ENCODE results near the gene LZTFL1. TPM values are rescaled to one million over a fixed set of nuclear protein-coding genes. Genes with fewer than 3 reads are reported as not detected.

LZTFL1 gene
- total RNA-seq, 2 experiments from 2014 or later = 4.7 TPM

GRCh38 chr3:45817831-45818522 is 23.9 kb downstream of the LZTFL1 start:
- TF ChIP-seq CTCF (IDR thresholded peaks at IDR 0.05) = no peak
- ChIA-PET POLR2A (no interaction called here), CTCF (interaction anchor here (0.9 to 2.0 kb wide), 3 partner anchors 8 to 23 kb away, joined by 3 to 6 read pairs (median 3); no protein-coding TSS in a partner anchor)
- ATAC-seq (no peak), DNase-seq (peak; percentile 14)
- H3K27me3 Mint-ChIP-seq = peaks cover 2% of the 10 kb centered on the region
- peaks cover 6% of the 10 kb centered on the region for H3K4me1 Mint-ChIP-seq (ENCODE audit: low read depth)
- intact Hi-C loops (cut with micrococcal nuclease) = no loop called here
- no peak overlapping the region for H3K4me3 Mint-ChIP-seq
- peaks cover 2% of the 10 kb centered on the region for H3K9me3 Mint-ChIP-seq
- H3K36me3 Mint-ChIP-seq (ENCODE audit: low read depth) = peaks cover 2% of the 10 kb centered on the region
- H3K27ac Mint-ChIP-seq = no peak overlapping the region

GRCh38 chr3:45816544-45816943 is 25.4 kb downstream of the LZTFL1 start:
- ChIA-PET CTCF (interaction anchor here (0.9 to 2.0 kb wide), 2 partner anchors 10 to 263 kb away, joined by 3 to 6 read pairs; no protein-coding TSS in a partner anchor), POLR2A (no interaction called here)
- Mint-ChIP-seq H3K27me3 (peaks cover 2% of the 10 kb centered on the region), H3K4me3 (no peak overlapping the region), H3K4me1 (ENCODE audit: low read depth) (peaks cover 6% of the 10 kb centered on the region), H3K36me3 (ENCODE audit: low read depth) (no peaks in the 10 kb centered on the region), H3K9me3 (peaks cover 2% of the 10 kb centered on the region), H3K27ac (no peak overlapping the region)
- ATAC-seq (no peak), DNase-seq (no peak)
- TF ChIP-seq CTCF (IDR thresholded peaks at IDR 0.05) = no peak
- intact Hi-C loops (cut with micrococcal nuclease) = no loop called here

- no peak for TF ChIP-seq CTCF (IDR thresholded peaks at IDR 0.05)
- intact Hi-C loops (cut with micrococcal nuclease) = no loop called here
- ChIA-PET CTCF (interaction anchor here (1.0 kb wide), 1 partner anchor 124 kb away, joined by 3 read pairs; no protein-coding TSS in a partner anchor), POLR2A (no interaction called here)
- Mint-ChIP-seq H3K4me3 (no peak overlapping the region), H3K27me3 (peaks cover 2% of the 10 kb centered on the region), H3K9me3 (peaks cover 2% of the 10 kb centered on the region), H3K4me1 (ENCODE audit: low read depth) (peaks cover 6% of the 10 kb centered on the region), H3K27ac (no peak overlapping the region), H3K36me3 (ENCODE audit: low read depth) (no peaks in the 10 kb centered on the region)
- ATAC-seq (no peak), DNase-seq (no peak)
These were observed 27.6 kb downstream of the LZTFL1 start for GRCh38 chr3:45814322-45814721.

DNA sequence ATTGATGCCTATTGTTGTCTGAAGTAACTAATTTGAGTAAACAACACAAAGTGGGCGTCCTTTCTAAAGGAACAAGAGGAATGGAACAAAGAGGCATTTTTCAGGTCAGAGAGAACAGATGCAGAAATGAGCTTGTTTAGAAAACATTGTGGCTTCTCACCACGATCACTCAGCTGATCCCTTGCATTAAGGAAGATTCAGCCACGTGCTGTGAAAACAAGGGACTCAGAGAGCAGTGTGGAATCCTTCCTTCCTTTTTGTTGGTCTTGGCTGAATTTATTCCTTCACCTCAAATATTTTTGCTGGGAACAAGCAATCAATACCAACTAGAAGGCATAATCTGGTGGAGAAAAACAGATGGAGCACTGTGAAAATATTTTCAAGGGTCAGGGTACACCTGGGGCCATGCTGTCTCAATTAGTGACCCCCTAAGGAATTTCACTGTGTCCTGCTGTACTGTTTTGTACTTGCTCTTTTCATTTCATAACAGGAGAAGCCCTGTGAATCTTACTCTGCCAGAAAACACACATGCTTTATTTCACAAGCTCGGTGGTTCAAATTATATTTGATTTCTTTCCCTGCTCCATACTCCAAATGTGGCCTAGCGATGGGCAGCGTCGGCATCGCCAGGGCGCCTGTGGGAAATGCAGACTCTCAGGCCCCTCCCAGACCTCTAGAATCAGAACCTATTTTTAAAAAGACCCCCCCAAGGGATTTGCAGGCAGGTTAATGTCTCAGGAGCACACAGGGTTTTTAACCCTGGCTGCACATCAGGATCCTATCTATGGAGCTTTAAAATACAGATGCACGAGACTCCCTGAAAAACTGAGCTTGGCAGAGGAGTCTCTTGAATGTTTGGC is 34.0 kb downstream of the LZTFL1 start:
- POLR2A ChIA-PET = no interaction called here
- peaks cover 6% of the 10 kb centered on the region for H3K4me1 Mint-ChIP-seq (ENCODE audit: low read depth)
- H3K27ac Mint-ChIP-seq = no peak overlapping the region
- no peak overlapping the region for H3K4me3 Mint-ChIP-seq
- TF ChIP-seq CTCF (IDR thresholded peaks at IDR 0.05) = no peak
- H3K9me3 Mint-ChIP-seq = no peaks in the 10 kb centered on the region
- no peaks in the 10 kb centered on the region for H3K36me3 Mint-ChIP-seq (ENCODE audit: low read depth)
- DNase-seq (no peak), ATAC-seq (no peak)
- CTCF ChIA-PET = interaction anchor here (1.1 to 1.2 kb wide), 2 partner anchors 19 to 38 kb away, joined by 3 to 4 read pairs; no protein-coding TSS in a partner anchor
- no peaks in the 10 kb centered on the region for H3K27me3 Mint-ChIP-seq
- intact Hi-C loops (cut with micrococcal nuclease) = no loop called here

DNA sequence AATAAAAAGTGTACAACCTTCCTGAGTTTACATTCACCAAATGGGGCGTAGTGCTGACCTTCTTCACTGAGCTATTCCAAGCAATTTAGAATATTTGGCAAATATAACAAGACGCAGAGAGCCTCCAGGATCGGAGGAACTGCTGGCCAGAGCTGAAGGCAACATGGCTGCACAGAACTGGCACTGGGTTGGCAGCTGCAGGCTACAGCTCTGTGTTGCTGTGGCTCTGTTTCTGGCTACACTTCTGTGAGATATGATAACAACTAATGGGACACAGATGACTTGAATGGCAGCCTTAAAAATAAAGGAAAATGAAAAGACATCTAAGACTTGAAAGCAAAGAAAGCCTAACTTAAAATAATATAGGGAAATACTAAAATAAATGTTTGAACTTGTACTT is 34.8 kb downstream of the LZTFL1 start:
- peaks cover 6% of the 10 kb centered on the region for H3K4me1 Mint-ChIP-seq (ENCODE audit: low read depth)
- no peak for ATAC-seq
- no peak for DNase-seq
- H3K4me3 Mint-ChIP-seq = no peak overlapping the region
- intact Hi-C loops (cut with micrococcal nuclease) = no loop called here
- H3K27me3 Mint-ChIP-seq = no peaks in the 10 kb centered on the region
- no peak for TF ChIP-seq CTCF (IDR thresholded peaks at IDR 0.05)
- H3K27ac Mint-ChIP-seq = no peak overlapping the region
- POLR2A ChIA-PET = no interaction called here
- CTCF ChIA-PET = interaction anchor here (1.1 to 1.2 kb wide), 2 partner anchors 20 to 37 kb away, joined by 3 to 4 read pairs; no protein-coding TSS in a partner anchor
- H3K9me3 Mint-ChIP-seq = no peaks in the 10 kb centered on the region
- H3K36me3 Mint-ChIP-seq (ENCODE audit: low read depth) = no peaks in the 10 kb centered on the region

All from activated CD8-positive, alpha-beta T cell treated with anti-CD3 and anti-CD28 coated beads for 36 hours (primary cell).